GM18499 (cell line): ENCODE data around the gene RBP5.

Experiments
- ATAC-seq: cut with Tn5 transposase; IDR thresholded peaks from one replicate; pipeline ENCODE4 v1.9.1; 2021; ENCODE audit warnings: moderate number of reproducible peaks; ENCODE audit not compliant: insufficient read depth, unreplicated experiment

The RBP5 gene

GRCh38 chr12:7146906-7147305 lies 18.2 kb upstream of the RBP5 start:
- ATAC-seq: no peak

DNA sequence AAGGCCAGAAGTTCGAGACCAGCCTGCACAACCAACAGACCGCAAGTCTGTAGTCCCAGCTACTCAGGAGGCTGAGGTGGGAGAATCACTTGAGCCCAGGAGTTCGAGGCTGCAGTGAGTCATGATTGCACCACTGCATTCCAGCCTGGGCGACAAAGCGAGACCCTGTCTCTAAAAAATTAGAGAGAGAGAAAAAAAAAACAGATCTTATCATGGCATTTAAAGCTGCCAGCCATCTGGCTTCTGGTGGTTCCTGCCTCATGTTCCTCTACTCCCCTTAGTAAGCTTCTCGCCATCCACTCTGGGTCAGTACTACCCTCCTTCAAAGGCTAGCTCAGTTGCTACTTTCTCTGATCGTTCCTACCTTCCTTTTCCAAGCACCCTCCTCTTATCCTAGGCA lies 17.5 kb upstream of the RBP5 start:
- ATAC-seq: no peak

DNA sequence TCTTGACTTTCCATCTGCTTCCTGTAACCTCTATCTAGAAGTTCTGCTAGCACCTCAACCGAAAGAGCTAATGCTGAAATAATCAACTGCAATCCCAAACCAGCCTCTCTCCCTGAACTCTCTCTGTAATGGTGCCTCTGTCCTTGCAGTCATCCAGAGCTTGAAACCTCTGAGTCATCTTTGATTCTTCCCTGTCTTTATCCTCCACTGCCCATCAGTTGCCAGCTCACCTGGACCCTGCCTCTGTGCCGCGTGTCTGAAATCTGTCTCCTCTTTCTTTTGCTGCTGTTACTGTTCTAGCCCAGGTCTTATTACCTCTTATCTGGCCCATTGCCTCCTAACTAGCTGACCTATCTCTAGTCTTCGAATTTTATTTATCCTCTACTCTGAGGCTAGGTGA lies 17.0 kb upstream of the RBP5 start:
- no peak for ATAC-seq

GRCh38 chr12:7144414-7145120 lies 15.9 kb upstream of the RBP5 start:
- no peak for ATAC-seq

DNA sequence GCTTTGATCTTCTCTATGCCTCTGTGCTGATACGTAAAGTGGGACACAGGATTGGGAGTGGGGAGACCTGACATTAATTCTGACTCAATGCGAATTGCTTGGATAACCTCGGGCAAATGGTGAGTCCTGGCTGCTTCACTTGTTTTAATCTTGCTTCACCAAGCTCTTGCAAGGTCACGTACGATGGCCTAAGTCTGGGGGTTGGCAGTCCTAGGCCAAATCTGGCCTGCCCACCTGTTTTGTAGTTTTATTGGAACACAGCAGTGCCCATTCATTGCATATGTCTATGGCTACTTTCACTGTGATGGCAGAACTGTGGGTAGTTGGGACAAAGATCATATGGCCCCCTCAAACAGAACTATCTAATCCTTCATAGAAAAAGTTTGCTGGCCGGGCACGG lies 14.9 kb upstream of the RBP5 start:
- ATAC-seq: no peak

DNA sequence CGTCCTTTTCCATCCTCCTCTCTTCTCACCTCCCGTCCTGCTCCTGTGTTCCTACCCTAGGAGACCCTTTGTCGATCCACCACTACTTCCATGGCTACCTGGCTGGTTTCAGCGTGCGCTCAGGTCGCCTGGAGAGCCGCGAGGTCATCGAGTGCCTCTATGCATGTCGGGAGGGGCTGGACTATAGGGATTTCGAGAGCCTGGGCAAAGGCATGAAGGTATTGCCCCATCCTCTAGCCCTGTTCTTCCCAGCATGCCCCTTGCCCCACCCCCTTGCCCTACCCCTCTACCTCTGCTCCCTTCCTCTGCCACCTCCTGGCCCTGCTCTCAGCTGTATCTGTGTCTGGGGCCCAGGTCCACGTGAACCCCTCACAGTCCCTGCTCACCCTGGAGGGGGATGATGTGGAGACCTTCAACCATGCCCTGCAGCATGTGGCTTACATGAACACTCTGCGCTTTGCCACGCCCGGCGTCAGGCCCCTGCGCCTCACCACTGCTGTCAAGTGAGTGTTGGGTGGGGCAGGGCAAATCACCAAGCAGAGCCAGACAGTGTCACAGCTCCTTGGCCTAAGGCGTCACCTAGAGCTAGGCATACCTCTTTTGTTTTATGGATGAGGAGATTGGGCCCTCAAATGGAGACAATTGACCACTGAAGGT lies 14.2 kb upstream of the RBP5 start:
- ATAC-seq: no peak

DNA sequence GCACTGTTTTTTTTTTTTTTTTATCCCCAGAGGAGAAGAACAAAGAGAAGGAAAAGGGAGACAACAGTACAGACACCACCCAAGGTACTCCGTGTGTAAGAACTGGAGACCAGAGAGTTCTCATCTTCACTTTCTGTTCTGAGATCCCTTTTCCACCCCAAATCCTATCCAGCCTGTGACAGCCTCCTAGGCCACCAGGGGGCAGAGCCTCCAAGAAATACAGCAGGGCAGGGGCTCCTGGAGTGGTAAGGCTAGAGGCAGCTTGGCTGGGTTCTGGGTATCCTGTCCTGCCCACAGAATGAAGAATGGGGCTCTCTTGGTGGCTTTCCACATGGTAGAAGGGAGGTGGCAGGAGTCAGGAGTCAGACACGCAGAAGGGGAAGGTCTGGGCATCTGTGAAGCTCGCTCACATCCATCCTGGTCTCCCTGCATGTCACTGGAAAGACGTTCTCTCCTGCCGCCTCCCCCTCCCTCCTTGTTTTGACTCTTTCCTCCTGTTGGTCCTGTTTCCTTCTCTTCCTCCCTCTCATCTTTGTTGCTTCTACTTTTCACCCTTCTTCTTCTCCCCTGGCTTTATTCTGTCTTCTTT lies 13.5 kb upstream of the RBP5 start:
- no peak for ATAC-seq

GRCh38 chr12:7141351-7142005 lies 12.8 kb upstream of the RBP5 start:
- ATAC-seq: no peak

- no peak for ATAC-seq
These were observed 10.5 kb upstream of the RBP5 start for GRCh38 chr12:7139200-7139599.

- ATAC-seq: no peak
These were observed 9.2 kb upstream of the RBP5 start for GRCh38 chr12:7137908-7138307.

- ATAC-seq: no peak
These were observed 8.0 kb upstream of the RBP5 start for GRCh38 chr12:7136676-7137075.

DNA sequence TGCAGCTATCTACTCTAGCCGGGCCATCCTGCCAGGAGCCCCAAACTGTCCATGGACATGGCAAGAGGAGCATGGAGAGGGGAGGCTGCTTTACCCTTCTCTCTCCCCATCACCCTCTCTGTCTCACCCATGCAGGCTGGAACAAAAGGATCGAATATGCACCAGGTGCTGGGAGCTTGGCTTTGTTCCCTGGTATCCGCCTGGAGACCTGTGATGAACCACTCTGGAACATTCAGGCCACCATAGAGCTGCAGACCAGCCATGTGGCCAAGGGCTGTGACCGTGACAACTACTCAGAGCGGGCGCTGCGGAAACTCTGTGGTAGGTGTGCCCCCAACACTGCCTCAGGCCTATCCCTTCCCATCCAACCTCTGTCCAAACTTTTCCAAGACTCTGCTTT lies 7.4 kb upstream of the RBP5 start:
- ATAC-seq: no peak

DNA sequence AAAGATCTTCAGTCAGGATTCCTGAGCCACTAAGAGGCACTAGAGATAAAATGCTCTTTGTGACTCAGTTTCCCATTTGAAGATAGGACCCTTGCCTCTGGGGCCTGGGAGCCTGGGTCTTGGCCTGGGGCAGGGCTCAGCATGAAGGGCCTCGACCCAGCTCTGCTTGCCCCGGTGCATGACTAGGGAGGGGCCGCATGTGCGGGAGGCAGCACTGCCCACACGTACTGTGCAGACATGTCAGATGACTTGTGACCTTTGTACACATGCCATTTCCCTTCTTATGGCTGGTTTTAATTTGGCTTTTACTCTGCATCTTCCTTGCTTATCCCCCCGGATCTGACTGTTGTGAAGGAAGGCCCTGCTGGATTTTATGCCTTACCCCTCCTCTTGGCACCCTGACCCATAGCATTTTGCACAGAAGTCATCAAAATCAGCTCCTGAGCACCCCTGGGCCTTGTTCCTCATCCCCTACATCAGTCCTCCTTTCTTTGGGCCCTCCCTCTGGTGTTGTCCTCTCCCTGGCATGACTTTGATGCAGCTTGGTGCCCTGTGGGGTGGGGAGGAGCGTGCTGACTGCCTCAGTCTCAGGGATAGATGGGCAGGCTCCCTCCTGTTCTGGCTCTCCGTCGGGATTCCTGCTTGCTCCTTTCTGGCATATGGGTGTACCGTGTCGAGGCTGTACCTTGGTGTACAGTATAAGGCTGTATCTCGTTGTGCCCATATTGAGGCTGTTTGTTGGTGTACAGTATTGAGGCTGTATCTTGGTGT lies 5.9 kb upstream of the RBP5 start:
- ATAC-seq: no peak

DNA sequence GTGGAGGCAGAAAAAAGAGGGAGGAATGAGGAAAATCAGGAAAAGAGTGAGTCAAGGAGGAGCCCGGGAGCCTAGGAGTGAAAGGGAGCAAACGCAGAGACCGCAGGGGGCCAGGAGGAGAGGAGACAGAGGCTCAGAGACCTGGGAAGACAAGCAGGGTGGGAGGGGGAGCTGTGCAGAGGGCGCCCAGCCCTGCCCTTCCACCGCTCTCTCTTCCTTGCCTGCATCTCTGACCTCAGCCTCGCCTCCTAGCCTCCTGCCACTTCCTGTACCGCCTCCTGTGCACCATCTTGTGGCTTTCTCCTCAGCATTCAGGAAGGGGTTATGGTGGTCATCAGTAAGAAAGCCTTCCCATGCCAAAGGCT lies 2.8 kb upstream of the RBP5 start:
- ATAC-seq: no peak

DNA sequence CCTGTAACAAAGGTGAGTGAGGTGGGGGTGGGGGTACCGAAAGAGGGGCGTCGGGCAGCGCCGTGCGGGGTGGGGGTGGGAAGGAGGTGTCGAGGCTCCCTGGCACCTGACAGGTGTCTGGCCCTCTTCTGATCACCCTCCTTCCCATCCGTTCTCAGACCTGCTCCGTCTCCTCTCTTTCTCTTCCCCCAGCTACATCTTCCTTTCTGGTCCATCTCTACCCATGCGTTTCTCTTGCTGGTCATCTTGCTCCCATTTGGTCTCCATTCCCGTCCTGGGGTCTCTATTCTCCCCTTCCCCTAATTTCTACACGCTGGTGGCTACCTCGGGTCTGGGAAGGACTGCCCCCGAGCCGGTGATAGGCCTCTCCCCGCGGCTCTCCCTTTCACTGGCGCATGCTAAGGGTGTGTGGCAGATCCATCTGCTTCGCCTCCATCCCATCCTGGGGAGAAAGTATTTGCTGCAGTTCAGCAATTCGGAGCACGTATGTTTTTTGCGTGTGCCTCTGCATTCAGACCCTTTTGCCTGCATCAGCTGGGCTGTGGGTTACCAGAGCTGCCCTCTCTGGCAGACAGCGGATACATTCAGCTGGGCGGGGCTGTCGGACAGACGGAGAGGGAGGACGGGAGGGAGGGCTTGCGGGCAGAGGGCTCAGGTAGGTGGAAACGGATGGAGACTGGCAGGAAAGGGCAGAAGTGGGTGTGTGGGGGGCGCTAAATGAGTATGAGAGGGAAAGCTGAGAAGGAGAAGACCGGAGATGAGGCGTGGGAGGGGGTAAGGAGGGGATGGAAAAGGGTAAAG lies 2.2 kb upstream of the RBP5 start:
- no peak for ATAC-seq

- no peak for ATAC-seq
These were observed 1.4 kb upstream of the RBP5 start, which contains the start of gene CLSTN3 for GRCh38 chr12:7129872-7130691. TSS of gene CLSTN3 (plus strand) at chr12:7130371. CDS start at chr12:7130649, 278 bp downstream.

DNA sequence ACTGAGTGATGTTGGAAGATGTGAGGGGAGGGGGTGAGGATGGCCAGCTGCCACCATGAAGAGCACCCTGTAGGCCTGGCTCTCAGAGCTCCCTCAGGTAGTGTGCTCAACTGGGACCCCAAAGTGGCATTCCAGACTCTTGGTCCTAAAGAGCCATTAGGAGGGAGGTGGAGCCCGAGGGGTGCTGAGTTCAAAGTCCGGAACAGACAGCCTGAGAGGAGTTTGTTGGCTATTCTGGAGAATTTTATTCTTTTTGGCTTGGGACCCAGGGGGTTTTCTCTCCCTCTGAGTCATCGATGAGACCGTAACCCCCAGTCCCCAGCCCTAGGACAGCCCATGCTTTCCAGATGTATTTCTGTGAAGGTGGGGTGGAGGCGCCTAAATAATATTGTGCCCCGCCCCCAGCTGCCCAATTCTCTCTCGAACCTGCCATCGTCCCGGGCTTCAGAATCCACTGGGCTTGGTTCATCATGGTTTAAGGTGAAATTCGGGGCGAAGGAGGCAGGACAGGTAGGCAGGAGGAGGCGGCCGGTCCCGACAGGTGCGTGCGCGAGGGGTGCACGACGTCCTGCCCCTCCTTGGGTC lies 690 bp upstream of the RBP5 start:
- ATAC-seq: no peak

GRCh38 chr12:7127916-7128626 lies 618 bp downstream of the RBP5 start:
- no peak for ATAC-seq
